Measurements from ENCODE around the gene MFSD6L. TPM values are rescaled to one million over a fixed set of nuclear protein-coding genes. Genes with fewer than 3 reads are reported as not detected.

The MFSD6L gene
- total RNA-seq, 1 donor from 2014 or later = not detected

- no peak overlapping the region for H3K4me3 ChIP-seq
- TF ChIP-seq CTCF (IDR thresholded peaks at IDR 0.05) = no peak
- no peak overlapping the region for H3K27ac ChIP-seq
- H3K4me1 ChIP-seq = no peaks in the 10 kb centered on the region
- H3K27me3 ChIP-seq = no peaks in the 10 kb centered on the region
- no peaks in the 10 kb centered on the region for H3K36me3 ChIP-seq
- intact Hi-C loops (cut with DNase I) = loop anchor here (2.0 kb wide), 1 partner anchor 29 kb away; no protein-coding TSS in a partner anchor
- DNase-seq (ENCODE audit: low spot score in 2 of 2) = no peak
- H3K9me3 ChIP-seq = no peaks in the 10 kb centered on the region
These were observed 43.4 kb downstream of the MFSD6L start for GRCh38 chr17:8755590-8756255.

- no peak for DNase-seq (ENCODE audit: low spot score in 2 of 2)
- no peak for TF ChIP-seq CTCF (IDR thresholded peaks at IDR 0.05)
These were observed 44.3 kb downstream of the MFSD6L start for GRCh38 chr17:8754890-8755289.

GRCh38 chr17:8753976-8754440, 45.2 kb downstream of the MFSD6L start:
- intact Hi-C loops (cut with DNase I) = loop anchor here (2.0 kb wide), 1 partner anchor 31 kb away; no protein-coding TSS in a partner anchor
- TF ChIP-seq CTCF (IDR thresholded peaks at IDR 0.05) = peak in 1 of 3 experiments; percentile 30

More at GRCh38 chr17:8754890-8755289, 44.3 kb downstream of the MFSD6L start:
- Histone ChIP-seq H3K27ac (no peak overlapping the region), H3K27me3 (no peaks in the 10 kb centered on the region), H3K9me3 (no peaks in the 10 kb centered on the region), H3K36me3 (no peaks in the 10 kb centered on the region), H3K4me1 (no peaks in the 10 kb centered on the region), H3K4me3 (no peak overlapping the region)
- intact Hi-C loops (cut with DNase I) = loop anchor here (2.0 kb wide), 1 partner anchor 30 kb away; no protein-coding TSS in a partner anchor

GRCh38 chr17:8753136-8753975, 45.8 kb downstream of the MFSD6L start:
- Histone ChIP-seq H3K27me3 (no peaks in the 10 kb centered on the region), H3K9me3 (no peaks in the 10 kb centered on the region), H3K36me3 (no peaks in the 10 kb centered on the region), H3K4me3 (no peak overlapping the region), H3K27ac (no peak overlapping the region), H3K4me1 (no peaks in the 10 kb centered on the region)
- DNase-seq (ENCODE audit: low spot score in 2 of 2) = no peak
- intact Hi-C loops (cut with DNase I) = no loop called here
- TF ChIP-seq CTCF (IDR thresholded peaks at IDR 0.05) = no peak

More at GRCh38 chr17:8753976-8754440, 45.2 kb downstream of the MFSD6L start:
- Histone ChIP-seq H3K36me3 (no peaks in the 10 kb centered on the region), H3K4me3 (no peak overlapping the region), H3K9me3 (no peaks in the 10 kb centered on the region), H3K27ac (no peak overlapping the region), H3K4me1 (no peaks in the 10 kb centered on the region), H3K27me3 (no peaks in the 10 kb centered on the region)
- DNase-seq (ENCODE audit: low spot score in 2 of 2) = no peak

- no peak for TF ChIP-seq CTCF (IDR thresholded peaks at IDR 0.05)
- intact Hi-C loops (cut with DNase I) = loop anchor here (5.0 kb wide), 3 partner anchors 102 to 247 kb away; no protein-coding TSS in a partner anchor
- no peaks in the 10 kb centered on the region for H3K27me3 ChIP-seq
- no peaks in the 10 kb centered on the region for H3K9me3 ChIP-seq
- no peaks in the 10 kb centered on the region for H3K36me3 ChIP-seq
- no peak for DNase-seq (ENCODE audit: low spot score in 2 of 2)
- H3K4me3 ChIP-seq = no peak overlapping the region
- H3K4me1 ChIP-seq = peaks cover 4 to 12% of the 10 kb centered on the region in 2 donors
- H3K27ac ChIP-seq = no peak overlapping the region
These were observed 49.5 kb downstream of the MFSD6L start for GRCh38 chr17:8749616-8750015.
